ENCODE data around the gene PLXDC2.
"Not testable (repeated sequence)": the region's sequence is repeated elsewhere in the genome, so short reads cannot be mapped to it uniquely, and the experiment has no call there.

DNA sequence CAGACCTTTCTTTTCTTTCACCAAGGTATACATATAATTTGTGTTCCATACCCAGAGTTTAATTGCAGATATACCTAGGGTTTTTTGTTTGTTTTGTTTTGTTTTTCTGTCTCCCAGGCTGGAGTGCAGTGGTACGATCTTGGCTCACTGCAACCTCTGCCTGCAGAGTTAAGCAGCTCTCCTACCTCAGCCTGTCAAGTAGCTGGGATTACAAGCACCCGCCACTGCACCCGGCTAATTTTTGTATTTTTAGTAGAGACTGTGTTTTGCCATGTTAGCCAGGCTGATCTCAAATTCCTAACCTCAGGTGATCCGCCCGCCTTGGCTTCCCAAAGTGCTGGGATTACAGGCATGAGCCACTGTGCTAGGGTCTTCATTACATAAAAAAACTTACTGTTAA lies 228.9 kb downstream of the PLXDC2 start:
- TF ChIP-seq, protein P1, sequence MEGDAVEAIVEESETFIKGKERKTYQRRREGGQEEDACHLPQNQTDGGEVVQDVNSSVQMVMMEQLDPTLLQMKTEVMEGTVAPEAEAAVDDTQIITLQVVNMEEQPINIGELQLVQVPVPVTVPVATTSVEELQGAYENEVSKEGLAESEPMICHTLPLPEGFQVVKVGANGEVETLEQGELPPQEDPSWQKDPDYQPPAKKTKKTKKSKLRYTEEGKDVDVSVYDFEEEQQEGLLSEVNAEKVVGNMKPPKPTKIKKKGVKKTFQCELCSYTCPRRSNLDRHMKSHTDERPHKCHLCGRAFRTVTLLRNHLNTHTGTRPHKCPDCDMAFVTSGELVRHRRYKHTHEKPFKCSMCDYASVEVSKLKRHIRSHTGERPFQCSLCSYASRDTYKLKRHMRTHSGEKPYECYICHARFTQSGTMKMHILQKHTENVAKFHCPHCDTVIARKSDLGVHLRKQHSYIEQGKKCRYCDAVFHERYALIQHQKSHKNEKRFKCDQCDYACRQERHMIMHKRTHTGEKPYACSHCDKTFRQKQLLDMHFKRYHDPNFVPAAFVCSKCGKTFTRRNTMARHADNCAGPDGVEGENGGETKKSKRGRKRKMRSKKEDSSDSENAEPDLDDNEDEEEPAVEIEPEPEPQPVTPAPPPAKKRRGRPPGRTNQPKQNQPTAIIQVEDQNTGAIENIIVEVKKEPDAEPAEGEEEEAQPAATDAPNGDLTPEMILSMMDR (IDR thresholded peaks at IDR 0.05) = not testable (repeated sequence)
- not testable (repeated sequence) for TF ChIP-seq EP300, POLR2A (IDR thresholded peaks at IDR 0.05)
